Breast epithelium (tissue), 3 donors: ENCODE results near the gene CDH26.

Experiments
- CTCF ChIP-seq, 3 donors: fragments of 450-650 bp; IDR thresholded peaks; one replicate each; pipeline ENCODE4 v1.5.1; 2016 to 2017; ENCODE audit warnings: antibody characterized with exemption in 3 of 3, mild to moderate bottlenecking in 3 of 3, moderate library complexity in 3 of 3
- POLR2AphosphoS5 ChIP-seq, 3 donors: sonication (generic); formaldehyde crosslinking; IDR thresholded peaks; one replicate each; pipeline ENCODE4 v1.6.1; 2017; ENCODE audit warnings: antibody characterized with exemption in 3 of 3

- TF ChIP-seq CTCF (IDR thresholded peaks at IDR 0.05), result no peak
- TF ChIP-seq POLR2AphosphoS5 (IDR thresholded peaks at IDR 0.05), result no peak
Observed at GRCh38 chr20:60053818-60054190, 95.6 kb downstream of the CDH26 start.
